Fibroblast of lung (primary cell): ENCODE data around the gene CAMTA1. TPM values are rescaled to one million over a fixed set of nuclear protein-coding genes. Genes with fewer than 3 reads are reported as not detected.

Experiments used
- DNase-seq, 2 donors: peaks; one replicate each; pipeline versions ENCODE4 v3.0.0 to v3.0.0-alpha.2; 2010; ENCODE audit warnings: low read depth in 2 of 2
- H2AFZ ChIP-seq: 2 replicates; pipeline ENCODE4 v1.5.1; 2012; ENCODE audit warnings: low read length, control low read depth, inconsistent platforms
- H3K27ac ChIP-seq: 2 replicates; pipeline ENCODE4 v1.5.1; 2011; ENCODE audit warnings: low read length, control low read depth; ENCODE audit not compliant: insufficient read depth
- H3K27me3 ChIP-seq: 2 replicates; pipeline ENCODE4 v1.5.1; 2011; ENCODE audit warnings: mild to moderate bottlenecking, low read length; ENCODE audit not compliant: control insufficient read depth, insufficient read depth
- H3K36me3 ChIP-seq: 2 replicates; pipeline ENCODE4 v1.5.1; 2011; ENCODE audit warnings: low read length; ENCODE audit not compliant: control insufficient read depth, insufficient read depth
- H3K4me1 ChIP-seq: 2 replicates; pipeline ENCODE4 v1.5.1; 2011; ENCODE audit warnings: low read length; ENCODE audit not compliant: control insufficient read depth, insufficient read depth; ENCODE audit errors: extremely low read depth
- H3K4me2 ChIP-seq: 2 replicates; pipeline ENCODE4 v1.5.1; 2011; ENCODE audit warnings: low read length, control low read depth; ENCODE audit not compliant: insufficient read depth; ENCODE audit errors: extremely low read depth
- H3K4me3 ChIP-seq, 4 experiments: fragments of 200-600 bp in 1 of 4; sonication (generic) in 1 of 4; replicated peaks in 1 of 4; 2 replicates each; pipeline ENCODE4 v1.5.1; 2011 to 2016; ENCODE audit warnings: low read length in 4 of 4, low read depth in 3 of 4, mild to moderate bottlenecking in 3 of 4, control low read depth in 2 of 4, inconsistent platforms in 1 of 4, mixed read lengths in 1 of 4; ENCODE audit not compliant: insufficient read depth in 1 of 4; ENCODE audit errors: control extremely low read depth in 1 of 4
- H3K79me2 ChIP-seq: 2 replicates; pipeline ENCODE4 v1.5.1; 2012; ENCODE audit warnings: mild to moderate bottlenecking, low read length, inconsistent platforms; ENCODE audit not compliant: control insufficient read depth, insufficient read depth
- H3K9ac ChIP-seq: 2 replicates; pipeline ENCODE4 v1.5.1; 2011; ENCODE audit warnings: mild to moderate bottlenecking, low read length, control low read depth; ENCODE audit not compliant: insufficient read depth
- H3K9me3 ChIP-seq: 2 replicates; pipeline ENCODE4 v1.5.1; 2012; ENCODE audit warnings: low read depth, low read length; ENCODE audit not compliant: control insufficient read depth, insufficient read depth
- H4K20me1 ChIP-seq: 2 replicates; pipeline ENCODE4 v1.5.1; 2011; ENCODE audit warnings: low read length; ENCODE audit not compliant: control insufficient read depth, insufficient read depth; ENCODE audit errors: extremely low read depth
- EZH2 ChIP-seq: IDR thresholded peaks from 2 replicates; pipeline ENCODE4 v1.5.1; 2012; ENCODE audit warnings: low read length, control low read depth, mild to moderate bottlenecking; ENCODE audit errors: missing control alignments
- polyA plus RNA-seq, 2 donors: library from polyadenylated mRNA; depleted of rRNA in 1 of 2; stranded (reverse) in 1 of 2; unstranded in 1 of 2; fragments of >200 nt; gene quantifications; 2 replicates each; pipeline ENCODE4 v1.2.1, GENCODE V29; 2011 to 2012; ENCODE audit warnings: missing spikeins in 1 of 2
- total RNA-seq: library from RNA; depleted of rRNA; stranded (reverse); fragments of >200 nt; gene quantifications from 2 replicates; pipeline ENCODE4 v1.2.1, GENCODE V29; 2014
- TF ChIP-seq, protein P1 (sequence below), 2 donors: IDR thresholded peaks in 1 of 2; conservative IDR thresholded peaks in 1 of 2; 1 replicate in 1 of 2; 2 replicates in 1 of 2; pipeline ENCODE4 v1.5.1; 2011 to 2012; ENCODE audit warnings: low read length in 2 of 2, control low read depth in 1 of 2, inconsistent platforms in 1 of 2, low read depth in 1 of 2, mild to moderate bottlenecking in 1 of 2

CAMTA1 gene
- total and polyA plus RNA-seq, 2 donors (not counting 1 experiment from before 2014, with no cell fraction given) = 47.6 to 86.0 TPM

DNA sequence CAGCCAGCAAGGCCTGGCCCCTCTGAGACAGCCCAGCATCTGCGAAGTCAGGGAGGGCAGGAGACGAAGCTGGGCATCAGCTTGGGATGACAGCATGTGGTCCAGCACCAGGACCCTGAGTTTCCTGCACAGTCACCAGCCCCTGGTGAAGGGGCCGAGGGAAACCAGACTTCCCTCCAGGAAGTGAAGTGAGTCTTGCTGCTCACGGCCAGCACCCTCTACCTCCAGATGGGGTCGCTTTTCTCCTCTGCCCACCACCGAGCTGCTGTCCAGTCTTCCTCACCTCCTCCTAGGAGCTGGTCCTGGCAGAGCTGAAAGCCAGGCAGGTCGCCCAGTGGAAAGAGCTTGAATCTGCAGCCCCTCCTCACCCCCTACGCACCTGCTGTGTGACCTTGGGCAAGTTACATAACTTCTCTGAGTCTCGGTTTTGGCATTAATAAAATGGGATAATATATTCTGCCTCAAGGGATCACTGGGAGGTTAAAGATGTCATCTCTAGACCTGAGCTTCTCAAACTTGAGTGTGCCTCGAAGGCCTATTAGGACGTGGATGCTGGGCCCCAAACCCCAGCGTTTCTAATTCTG is 867.4 kb downstream of the CAMTA1 start:
- no peak overlapping the region for H3K9ac ChIP-seq
- no peak overlapping the region for H3K4me3 ChIP-seq
- H3K27me3 ChIP-seq = no peaks in the 10 kb centered on the region
- no peak overlapping the region for H3K27ac ChIP-seq
- no peaks in the 10 kb centered on the region for H3K4me1 ChIP-seq
- no peaks in the 10 kb centered on the region for H3K36me3 ChIP-seq
- H3K9me3 ChIP-seq = no peaks in the 10 kb centered on the region
- H4K20me1 ChIP-seq = no peaks in the 10 kb centered on the region
- no peak for DNase-seq
- H3K4me2 ChIP-seq = no peak overlapping the region
- H3K79me2 ChIP-seq = no peaks in the 10 kb centered on the region
- no peak for TF ChIP-seq EZH2
- TF ChIP-seq, protein P1, sequence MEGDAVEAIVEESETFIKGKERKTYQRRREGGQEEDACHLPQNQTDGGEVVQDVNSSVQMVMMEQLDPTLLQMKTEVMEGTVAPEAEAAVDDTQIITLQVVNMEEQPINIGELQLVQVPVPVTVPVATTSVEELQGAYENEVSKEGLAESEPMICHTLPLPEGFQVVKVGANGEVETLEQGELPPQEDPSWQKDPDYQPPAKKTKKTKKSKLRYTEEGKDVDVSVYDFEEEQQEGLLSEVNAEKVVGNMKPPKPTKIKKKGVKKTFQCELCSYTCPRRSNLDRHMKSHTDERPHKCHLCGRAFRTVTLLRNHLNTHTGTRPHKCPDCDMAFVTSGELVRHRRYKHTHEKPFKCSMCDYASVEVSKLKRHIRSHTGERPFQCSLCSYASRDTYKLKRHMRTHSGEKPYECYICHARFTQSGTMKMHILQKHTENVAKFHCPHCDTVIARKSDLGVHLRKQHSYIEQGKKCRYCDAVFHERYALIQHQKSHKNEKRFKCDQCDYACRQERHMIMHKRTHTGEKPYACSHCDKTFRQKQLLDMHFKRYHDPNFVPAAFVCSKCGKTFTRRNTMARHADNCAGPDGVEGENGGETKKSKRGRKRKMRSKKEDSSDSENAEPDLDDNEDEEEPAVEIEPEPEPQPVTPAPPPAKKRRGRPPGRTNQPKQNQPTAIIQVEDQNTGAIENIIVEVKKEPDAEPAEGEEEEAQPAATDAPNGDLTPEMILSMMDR (conservative IDR thresholded peaks at IDR 0.05 in 1 of 2, IDR thresholded peaks at IDR 0.05 in 1 of 2; ENCODE audit: low read depth in 1 of 2, low read length in 2 of 2) = no peak
- no peak overlapping the region for H2AFZ ChIP-seq

DNA sequence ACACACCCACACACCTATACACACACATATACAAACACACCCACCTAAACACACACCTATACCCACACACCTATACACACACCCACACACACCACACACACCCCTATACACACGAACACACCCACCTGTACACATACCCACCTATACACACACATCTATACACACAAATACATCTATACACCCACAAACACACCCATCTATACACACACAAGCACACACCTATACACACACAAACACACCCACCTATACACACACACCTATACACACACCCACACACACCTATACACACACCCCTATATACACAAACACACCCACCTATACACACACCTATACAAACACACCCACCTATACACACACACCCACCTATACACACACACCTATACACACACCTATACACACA is 869.5 kb downstream of the CAMTA1 start:
- Histone ChIP-seq H3K27ac (no peak overlapping the region), H3K27me3 (no peaks in the 10 kb centered on the region), H3K4me1 (no peaks in the 10 kb centered on the region), H3K79me2 (no peaks in the 10 kb centered on the region), H4K20me1 (no peaks in the 10 kb centered on the region), H3K4me2 (no peak overlapping the region), H3K4me3 (no peak overlapping the region), H2AFZ (no peak overlapping the region), H3K9me3 (no peaks in the 10 kb centered on the region), H3K36me3 (no peaks in the 10 kb centered on the region), H3K9ac (no peak overlapping the region)
- TF ChIP-seq EZH2 = no peak
- TF ChIP-seq, protein P1 (conservative IDR thresholded peaks at IDR 0.05 in 1 of 2, IDR thresholded peaks at IDR 0.05 in 1 of 2; ENCODE audit: low read depth in 1 of 2, low read length in 2 of 2) = no peak
- no peak for DNase-seq

DNA sequence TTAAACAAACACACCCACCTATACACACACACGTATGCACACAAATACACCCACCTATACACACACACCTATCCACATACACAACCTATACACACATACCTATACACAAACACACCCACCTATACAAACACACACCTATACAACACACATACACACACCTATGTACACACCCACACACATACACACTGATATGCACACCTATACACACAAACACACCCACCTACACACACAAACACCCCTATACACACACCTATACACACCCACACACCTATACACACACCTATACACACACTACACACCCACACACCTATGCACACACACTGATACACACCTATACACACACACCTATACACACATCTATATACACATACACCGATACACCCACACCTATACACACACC is 870.1 kb downstream of the CAMTA1 start:
- no peaks in the 10 kb centered on the region for H3K36me3 ChIP-seq

More for the DNA sequence above, 870.1 kb downstream of the CAMTA1 start:
- Histone ChIP-seq H3K9ac (no peak overlapping the region), H3K4me3 (no peak overlapping the region), H3K79me2 (no peaks in the 10 kb centered on the region), H3K4me2 (no peak overlapping the region), H4K20me1 (no peaks in the 10 kb centered on the region), H3K9me3 (no peaks in the 10 kb centered on the region), H3K27ac (no peak overlapping the region), H3K4me1 (no peaks in the 10 kb centered on the region), H2AFZ (no peak overlapping the region), H3K27me3 (no peaks in the 10 kb centered on the region)
- TF ChIP-seq, protein P1 (conservative IDR thresholded peaks at IDR 0.05 in 1 of 2, IDR thresholded peaks at IDR 0.05 in 1 of 2; ENCODE audit: low read depth in 1 of 2, low read length in 2 of 2) = no peak
- no peak for TF ChIP-seq EZH2
- DNase-seq = no peak
